Skeletal muscle tissue (tissue), 4 donors: ENCODE data around the gene GPR157. TPM values are rescaled to one million over a fixed set of nuclear protein-coding genes. Genes with fewer than 3 reads are reported as not detected.

Experiments used
- H3K27ac ChIP-seq: one replicate; pipeline ENCODE4 v1.7.0; 2013; ENCODE audit warnings: mild to moderate bottlenecking, low read depth, low read length, inconsistent platforms
- H3K27me3 ChIP-seq, 3 donors: one replicate each; pipeline ENCODE4 v1.7.0; 2013; ENCODE audit warnings: low read length in 3 of 3; ENCODE audit not compliant: control insufficient read depth in 3 of 3, insufficient read depth in 3 of 3
- H3K36me3 ChIP-seq, 3 donors: one replicate each; pipeline ENCODE4 v1.7.0; 2013; ENCODE audit warnings: low read length in 3 of 3; ENCODE audit not compliant: control insufficient read depth in 3 of 3, insufficient read depth in 3 of 3
- H3K4me1 ChIP-seq, 3 donors: one replicate each; pipeline ENCODE4 v1.7.0; 2013; ENCODE audit warnings: low read length in 3 of 3, mild to moderate bottlenecking in 3 of 3; ENCODE audit not compliant: control insufficient read depth in 3 of 3, insufficient read depth in 3 of 3
- H3K4me3 ChIP-seq, 3 donors: one replicate each; pipeline ENCODE4 v1.7.0; 2013; ENCODE audit warnings: low read length in 3 of 3
- H3K9ac ChIP-seq, 3 donors: one replicate each; pipeline ENCODE4 v1.7.0; 2013; ENCODE audit warnings: low read length in 3 of 3, mild to moderate bottlenecking in 3 of 3, moderate library complexity in 2 of 3, low read depth in 1 of 3
- H3K9me3 ChIP-seq, 3 donors: one replicate each; pipeline ENCODE4 v1.7.0; 2013; ENCODE audit warnings: low read length in 3 of 3; ENCODE audit not compliant: control insufficient read depth in 3 of 3
- total RNA-seq: library from RNA; depleted of rRNA; stranded (reverse); fragments of >200 nt; gene quantifications from one replicate; pipeline ENCODE4 v1.2.3, GENCODE V29; 2014
- donor health status: Osteomylitis.

Gene GPR157
- total RNA-seq, 1 donor from 2014 or later = 2.6 TPM

DNA sequence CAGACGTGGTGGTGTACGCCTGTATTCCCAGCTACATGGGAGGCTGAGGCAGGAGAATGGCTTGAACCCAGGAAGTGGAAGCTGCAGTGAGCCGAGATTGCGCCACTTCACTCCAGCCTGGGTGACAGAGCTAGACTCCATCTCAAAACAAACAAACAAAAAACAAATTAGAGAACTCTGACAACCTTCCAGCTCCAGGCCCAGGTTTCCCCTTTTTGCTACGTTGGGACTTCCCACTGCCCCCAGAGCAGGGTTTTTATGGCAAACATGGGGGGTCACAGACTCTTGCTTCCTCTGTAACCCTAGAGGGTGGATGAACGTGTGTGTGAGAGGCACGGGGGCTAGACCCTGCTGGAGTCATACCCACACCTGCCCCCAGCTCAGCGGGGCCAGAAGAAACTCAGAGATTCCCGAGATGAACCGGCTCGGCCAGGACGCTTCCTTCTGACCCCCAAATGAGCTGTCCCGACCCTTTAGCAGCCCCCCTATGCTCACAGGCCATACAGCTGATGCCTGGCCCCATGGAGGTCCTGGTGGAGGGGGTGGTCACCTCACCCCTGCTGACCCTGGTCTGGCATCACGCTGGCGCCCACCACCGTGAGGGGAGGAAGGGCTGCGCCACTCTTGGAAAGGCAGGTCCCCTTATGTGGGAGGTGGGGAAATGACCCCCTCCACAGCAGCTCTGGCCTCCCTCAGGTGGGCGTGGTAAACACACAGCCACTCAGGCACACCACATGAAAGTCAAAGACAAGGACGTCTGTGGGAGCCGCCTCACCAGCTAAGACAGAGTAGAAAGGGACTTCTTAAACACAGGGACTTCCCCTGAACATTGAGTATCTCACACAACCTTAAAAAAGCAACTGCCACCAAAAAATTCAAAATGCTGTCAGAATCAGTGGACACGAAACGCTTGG lies 7.1 kb downstream of the GPR157 start:
- peaks cover 21 to 45% (median 43%) of the 10 kb centered on the region in 3 donors for H3K4me1 ChIP-seq
- no peaks in the 10 kb centered on the region for H3K9me3 ChIP-seq
- no peak overlapping the region for H3K4me3 ChIP-seq
- no peaks in the 10 kb centered on the region for H3K36me3 ChIP-seq
- peak overlapping the region in 1 of 3 donors; percentile 33 for H3K9ac ChIP-seq
- H3K27me3 ChIP-seq = no peaks in the 10 kb centered on the region
- H3K27ac ChIP-seq = peak overlapping the region; percentile 32

DNA sequence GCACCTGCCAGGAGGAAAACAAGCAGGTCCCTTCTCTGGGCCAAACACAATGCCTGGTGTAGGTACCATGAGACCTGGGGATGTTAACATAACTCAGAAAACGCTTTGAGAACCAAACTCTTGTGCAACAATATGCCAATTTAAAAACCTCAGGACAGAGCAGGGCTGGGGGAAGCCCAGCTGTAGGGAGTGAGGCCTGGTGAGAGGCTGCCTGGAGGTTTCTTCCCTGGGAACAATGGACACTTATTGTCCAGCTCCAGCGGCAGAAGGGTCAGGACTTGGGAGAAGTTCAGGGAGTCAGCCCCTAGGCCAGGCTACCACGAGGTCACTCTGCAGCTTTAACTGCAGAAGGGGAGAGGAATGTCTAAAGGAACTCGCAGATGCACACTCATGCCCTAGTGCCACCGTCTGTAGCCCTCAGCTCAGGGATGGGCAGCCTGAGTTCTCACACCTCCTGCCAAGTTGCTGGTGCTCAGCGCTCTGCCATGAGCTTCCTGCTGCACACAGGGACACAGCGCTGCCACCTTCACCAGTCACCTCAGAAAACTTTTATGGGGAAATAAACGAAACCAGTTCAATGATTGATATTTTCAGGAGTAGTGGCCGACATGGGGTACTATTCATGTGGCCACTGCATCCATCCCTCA lies 8.5 kb downstream of the GPR157 start:
- H3K9me3 ChIP-seq = no peaks in the 10 kb centered on the region
- no peak overlapping the region for H3K4me3 ChIP-seq
- H3K27me3 ChIP-seq = no peaks in the 10 kb centered on the region
- H3K27ac ChIP-seq = peak overlapping the region; percentile 7
- H3K36me3 ChIP-seq = no peaks in the 10 kb centered on the region
- peaks cover 21 to 41% (median 39%) of the 10 kb centered on the region in 3 donors for H3K4me1 ChIP-seq
- peak overlapping the region in 1 of 3 donors; percentile 50 for H3K9ac ChIP-seq

DNA sequence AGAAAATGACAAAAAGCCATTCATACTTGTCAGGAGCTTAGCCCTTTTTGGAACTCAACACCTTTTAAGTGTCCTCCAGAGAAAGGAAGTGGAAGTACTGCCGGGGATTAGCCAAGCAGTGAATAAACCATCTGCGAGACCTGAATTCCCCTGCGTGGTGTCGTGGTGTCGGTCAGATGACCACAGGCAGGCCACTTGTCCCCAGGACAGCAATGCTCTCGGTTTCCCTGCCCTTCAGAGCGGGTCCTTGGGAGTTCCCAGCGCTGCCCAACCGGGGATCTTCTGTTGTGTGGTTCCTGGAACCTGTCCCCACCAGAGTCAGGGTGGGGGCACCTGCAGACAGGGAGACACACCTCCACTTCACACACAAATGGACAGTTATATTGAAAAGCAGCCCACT lies 9.2 kb downstream of the GPR157 start:
- Histone ChIP-seq H3K9ac (peak overlapping the region in 1 of 3 donors; percentile 33), H3K27ac (peak overlapping the region; percentile 7), H3K9me3 (no peaks in the 10 kb centered on the region), H3K27me3 (no peaks in the 10 kb centered on the region), H3K4me3 (no peak overlapping the region), H3K4me1 (peaks cover 19 to 41% (median 33%) of the 10 kb centered on the region in 3 donors), H3K36me3 (no peaks in the 10 kb centered on the region)

DNA sequence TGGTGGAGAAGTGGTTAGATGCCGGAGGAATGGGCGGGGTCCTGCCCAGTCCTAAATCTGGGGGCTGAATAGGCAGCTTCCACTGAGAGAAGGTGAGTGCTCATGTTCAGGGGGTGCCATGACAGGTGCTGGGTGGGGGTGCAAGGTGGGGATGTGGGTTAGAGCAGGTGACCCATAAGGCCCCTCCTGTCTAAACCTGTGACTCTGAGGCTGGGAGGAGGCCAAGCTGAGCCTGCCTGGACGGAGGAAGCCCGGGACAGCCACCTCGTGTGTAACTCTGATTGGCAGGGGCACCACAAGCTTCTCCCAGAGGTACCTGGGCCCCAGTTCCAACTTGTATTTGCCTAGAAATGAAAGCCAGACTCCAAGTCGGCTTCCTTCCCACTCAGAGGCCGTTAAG lies 10.7 kb downstream of the GPR157 start:
- Histone ChIP-seq H3K9me3 (no peaks in the 10 kb centered on the region), H3K27me3 (no peaks in the 10 kb centered on the region), H3K4me1 (peaks cover 19 to 44% (median 25%) of the 10 kb centered on the region in 3 donors), H3K9ac (peak overlapping the region in 1 of 3 donors; percentile 40), H3K36me3 (peaks cover 0 to 3% (median 0%) of the 10 kb centered on the region in 3 donors), H3K4me3 (no peak overlapping the region), H3K27ac (no peak overlapping the region)

DNA sequence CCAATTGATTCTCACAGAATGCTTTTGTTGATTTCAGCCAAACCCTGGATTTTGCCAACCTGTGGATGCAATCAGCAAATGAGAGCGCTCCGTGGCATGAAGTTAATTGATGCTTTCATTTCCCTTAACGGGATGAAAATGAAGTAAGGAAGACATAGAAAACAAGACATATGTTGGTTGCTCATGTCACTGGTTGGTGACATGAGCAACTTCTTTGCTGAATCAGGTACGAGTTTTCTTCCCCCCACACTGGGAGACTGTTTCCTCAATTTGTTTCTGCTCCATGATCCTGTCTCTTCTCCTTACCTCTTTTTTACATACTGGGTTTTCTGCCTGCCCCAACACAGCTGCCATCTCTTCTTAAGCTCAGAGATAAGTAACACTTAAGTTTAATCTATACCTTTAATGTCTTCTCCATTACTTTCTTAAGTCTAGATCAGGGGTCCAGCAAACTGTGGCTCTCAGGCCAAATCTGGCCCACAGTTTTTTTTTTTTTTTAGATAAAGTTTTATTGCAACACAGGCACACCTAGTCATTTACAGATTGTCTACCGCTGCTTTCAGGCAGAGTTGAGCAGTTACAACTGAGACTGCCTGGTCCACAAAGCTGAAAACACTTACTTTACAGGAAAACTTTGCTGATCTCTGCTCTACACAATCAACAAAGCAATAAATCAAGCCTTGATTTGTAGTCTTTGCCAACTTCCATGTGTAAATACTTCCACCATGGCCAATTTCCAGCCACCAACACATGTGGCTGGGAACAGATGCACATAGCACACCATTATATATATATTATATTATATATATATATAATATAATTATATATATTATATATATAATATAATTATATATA lies 13.3 kb downstream of the GPR157 start:
- H3K4me3 ChIP-seq = no peak overlapping the region
- no peak overlapping the region for H3K27ac ChIP-seq
- H3K36me3 ChIP-seq = peaks cover 4 to 17% (median 15%) of the 10 kb centered on the region in 3 donors
- H3K27me3 ChIP-seq = no peaks in the 10 kb centered on the region
- H3K4me1 ChIP-seq = peaks cover 16 to 34% (median 23%) of the 10 kb centered on the region in 3 donors
- H3K9me3 ChIP-seq = no peaks in the 10 kb centered on the region
- H3K9ac ChIP-seq = no peak overlapping the region

DNA sequence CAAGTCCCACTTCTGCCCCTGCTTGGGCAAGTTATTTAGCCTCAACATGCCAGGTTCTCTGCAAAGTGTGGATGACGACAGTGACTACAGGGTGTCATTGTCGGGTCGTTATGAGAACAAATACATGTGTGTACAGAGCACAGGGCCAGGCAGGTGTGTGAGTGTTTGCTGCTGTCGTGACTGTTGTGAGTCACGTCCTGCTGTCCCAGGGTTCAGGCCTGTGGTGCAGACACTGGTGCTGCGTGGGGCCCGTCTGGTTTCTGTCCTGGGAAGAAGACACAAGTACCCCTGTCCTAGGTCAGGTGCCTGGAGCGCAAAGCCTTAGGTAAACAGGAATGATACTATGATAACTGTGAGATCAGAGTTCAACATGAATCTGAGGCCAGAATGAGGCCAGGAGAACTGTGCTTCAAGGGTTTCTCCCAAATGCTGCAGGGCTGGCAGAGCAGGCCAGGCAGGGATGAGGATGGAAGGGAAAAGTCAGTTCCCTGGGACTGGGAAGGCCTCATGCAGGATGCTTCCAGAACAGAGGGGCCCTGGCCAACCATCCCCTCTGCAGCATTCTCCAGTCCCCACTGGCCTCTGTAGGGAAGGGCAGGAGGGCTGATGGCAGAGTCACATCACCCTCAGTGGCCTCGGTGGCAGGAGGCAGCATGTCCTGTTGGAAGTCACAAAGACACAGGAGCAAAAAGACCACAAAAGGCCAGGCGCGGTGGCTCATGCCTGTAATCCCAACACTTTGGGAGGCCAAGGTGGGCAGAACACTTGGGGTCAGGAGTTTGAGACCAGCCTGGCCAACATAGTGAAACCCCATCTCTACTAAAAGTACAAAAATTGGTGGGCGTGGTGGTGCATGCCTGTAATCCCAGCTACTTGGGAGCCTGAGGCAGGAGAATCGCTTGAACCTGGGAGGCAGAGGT lies 15.7 kb downstream of the GPR157 start:
- Histone ChIP-seq H3K9me3 (no peaks in the 10 kb centered on the region), H3K27ac (no peak overlapping the region), H3K36me3 (peaks cover 13 to 18% (median 17%) of the 10 kb centered on the region in 3 donors), H3K4me1 (peaks cover 6 to 17% (median 8%) of the 10 kb centered on the region in 3 donors), H3K9ac (no peak overlapping the region), H3K4me3 (no peak overlapping the region), H3K27me3 (no peaks in the 10 kb centered on the region)

DNA sequence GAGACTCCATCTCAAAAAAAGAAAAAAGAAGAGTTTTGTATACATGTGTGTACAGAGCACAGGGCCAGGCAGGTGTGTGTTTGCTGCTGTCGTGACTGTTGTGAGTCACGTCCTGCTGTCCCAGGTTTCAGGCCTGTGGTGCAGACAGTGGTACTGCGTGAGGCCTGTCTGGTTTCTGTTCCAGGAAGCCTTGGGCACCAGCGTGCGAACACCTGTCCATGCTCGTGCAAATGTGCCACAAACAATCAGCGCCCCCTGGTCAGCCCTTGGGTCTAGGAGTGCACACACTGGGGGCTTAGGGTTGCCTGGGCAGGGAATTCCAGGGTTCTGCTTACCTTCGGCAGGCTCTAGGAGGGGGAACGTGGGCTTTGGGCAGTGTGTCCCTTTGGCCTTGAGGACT lies 16.9 kb downstream of the GPR157 start:
- H3K4me3 ChIP-seq = no peak overlapping the region
- no peaks in the 10 kb centered on the region for H3K9me3 ChIP-seq
- H3K27ac ChIP-seq = no peak overlapping the region
- no peaks in the 10 kb centered on the region for H3K27me3 ChIP-seq
- H3K36me3 ChIP-seq = peaks cover 20 to 25% (median 24%) of the 10 kb centered on the region in 3 donors
- H3K4me1 ChIP-seq = peaks cover 6 to 13% (median 9%) of the 10 kb centered on the region in 3 donors
- no peak overlapping the region for H3K9ac ChIP-seq

DNA sequence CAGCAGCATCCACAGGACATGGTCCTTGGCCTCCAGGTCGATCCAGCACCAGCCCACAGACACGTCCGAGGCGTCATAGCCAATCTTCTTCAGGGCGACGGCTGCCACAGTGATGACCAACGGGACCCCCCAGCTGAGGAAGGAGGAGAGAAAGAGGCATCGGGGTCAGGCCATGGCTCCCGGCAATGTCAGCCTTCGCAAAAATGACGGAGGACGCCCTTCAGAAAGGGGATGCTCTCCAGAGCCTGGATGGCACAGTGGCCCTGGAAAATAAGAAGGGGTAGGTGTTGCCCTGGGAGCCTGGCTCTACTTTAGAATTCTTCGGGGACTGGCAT lies 17.6 kb downstream of the GPR157 start:
- peaks cover 20 to 25% (median 25%) of the 10 kb centered on the region in 3 donors for H3K36me3 ChIP-seq
- H3K27me3 ChIP-seq = no peaks in the 10 kb centered on the region
- no peak overlapping the region for H3K27ac ChIP-seq
- no peaks in the 10 kb centered on the region for H3K9me3 ChIP-seq
- peaks cover 6 to 13% (median 10%) of the 10 kb centered on the region in 3 donors for H3K4me1 ChIP-seq
- no peak overlapping the region for H3K4me3 ChIP-seq
- H3K9ac ChIP-seq = no peak overlapping the region
